ENCODE measurements around the gene ADAMTS3.

ADAMTS3 gene

DNA sequence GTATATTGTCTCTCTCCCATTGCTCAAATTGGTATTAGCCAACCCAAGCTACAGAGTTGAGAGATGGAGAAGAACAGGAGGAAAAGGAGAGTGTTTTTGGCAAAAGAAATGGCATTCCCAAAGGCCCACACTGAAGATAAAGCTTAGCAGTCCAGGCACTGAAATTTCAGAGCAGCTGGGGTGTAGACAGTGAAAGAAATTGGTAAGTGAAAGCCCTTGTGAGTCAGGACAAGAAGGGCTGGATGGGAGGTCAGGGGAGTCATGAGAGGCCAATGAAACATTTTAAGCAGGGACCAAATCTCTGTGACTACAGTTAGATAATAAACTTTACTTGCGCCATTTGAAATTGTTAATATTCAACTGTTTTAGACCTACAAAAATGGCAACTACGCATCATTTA, 177.7 kb downstream of the ADAMTS3 start:
- DNase-seq = no peak

GRCh38 chr4:72390409-72390808, 178.6 kb downstream of the ADAMTS3 start:
- no peak for DNase-seq

- DNase-seq = no peak
These were observed 180.5 kb downstream of the ADAMTS3 start for GRCh38 chr4:72388521-72388920.

DNA sequence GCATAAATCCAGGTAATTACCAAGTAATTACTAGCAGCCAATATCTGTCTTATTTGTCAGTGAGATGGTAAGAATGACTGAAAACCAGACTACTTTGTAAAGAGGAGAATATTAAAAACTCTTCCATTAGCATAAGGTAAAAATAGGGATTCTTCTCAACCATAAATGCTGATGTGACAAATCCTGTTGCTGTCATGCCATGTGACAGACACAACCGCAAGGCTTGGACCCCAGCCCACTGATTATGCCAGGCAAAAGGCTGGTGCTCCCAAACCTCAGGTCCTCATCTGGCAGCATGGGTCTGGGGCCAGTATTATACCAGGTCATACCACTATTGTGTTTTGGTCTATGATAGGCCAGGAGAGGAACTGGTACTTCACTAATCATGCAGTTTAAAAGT, 181.1 kb downstream of the ADAMTS3 start:
- DNase-seq = no peak

GRCh38 chr4:72383439-72383838, 185.6 kb downstream of the ADAMTS3 start:
- no peak for DNase-seq

DNA sequence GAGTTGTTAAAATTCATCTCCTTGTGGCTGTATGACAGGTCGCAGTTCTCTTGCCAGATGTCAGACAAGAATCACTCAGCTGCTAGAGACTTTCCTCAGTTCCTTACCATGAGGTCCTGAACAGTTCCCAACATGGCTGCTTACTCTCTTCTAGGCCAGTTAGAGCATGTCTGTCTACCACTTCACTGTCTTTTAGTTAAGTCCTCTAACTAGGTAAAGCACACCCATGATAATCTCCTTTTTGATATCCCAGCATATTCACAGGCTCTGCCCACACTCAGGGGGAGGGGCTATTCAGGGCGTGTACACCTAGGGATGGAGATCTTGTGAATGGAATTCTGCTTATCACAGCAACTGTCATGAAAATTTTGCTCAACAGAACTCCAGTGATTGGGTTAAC, 190.1 kb downstream of the ADAMTS3 start:
- no peak for DNase-seq

- DNase-seq = no peak
These were observed 191.4 kb downstream of the ADAMTS3 start for GRCh38 chr4:72377491-72378194.

GRCh38 chr4:72376901-72377300, 192.1 kb downstream of the ADAMTS3 start:
- no peak for DNase-seq

DNA sequence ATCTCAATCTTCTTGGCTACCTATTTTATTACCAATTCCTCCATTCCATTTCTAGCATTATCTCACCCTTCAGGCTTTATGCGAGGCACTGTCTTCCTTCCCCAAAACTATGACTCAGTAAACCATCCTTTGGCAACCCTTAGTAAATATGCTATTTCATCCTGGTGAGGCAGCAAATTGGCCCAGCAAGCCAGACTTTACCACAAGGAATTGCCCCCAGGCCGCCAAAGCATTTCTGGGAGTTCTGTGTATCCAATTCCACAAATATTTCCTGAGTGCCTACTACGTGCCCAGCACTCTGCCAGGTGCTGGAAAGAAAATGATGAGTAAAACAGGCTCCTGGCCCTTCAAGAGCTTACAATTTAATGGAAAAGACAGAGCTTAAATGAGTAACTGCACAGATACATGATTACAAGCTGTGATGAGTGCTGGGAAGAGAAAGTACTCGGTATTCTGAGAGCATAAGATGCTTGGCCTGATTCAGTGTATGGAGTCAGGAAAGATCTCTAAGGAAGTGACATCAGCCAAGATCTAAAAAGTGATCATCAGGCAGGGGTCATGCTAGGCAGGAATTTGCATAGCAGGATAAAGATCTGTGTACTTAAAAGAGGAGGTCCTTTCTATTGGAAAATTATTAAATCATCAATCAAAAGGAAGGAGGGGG, 193.8 kb downstream of the ADAMTS3 start:
- no peak for DNase-seq

DNA sequence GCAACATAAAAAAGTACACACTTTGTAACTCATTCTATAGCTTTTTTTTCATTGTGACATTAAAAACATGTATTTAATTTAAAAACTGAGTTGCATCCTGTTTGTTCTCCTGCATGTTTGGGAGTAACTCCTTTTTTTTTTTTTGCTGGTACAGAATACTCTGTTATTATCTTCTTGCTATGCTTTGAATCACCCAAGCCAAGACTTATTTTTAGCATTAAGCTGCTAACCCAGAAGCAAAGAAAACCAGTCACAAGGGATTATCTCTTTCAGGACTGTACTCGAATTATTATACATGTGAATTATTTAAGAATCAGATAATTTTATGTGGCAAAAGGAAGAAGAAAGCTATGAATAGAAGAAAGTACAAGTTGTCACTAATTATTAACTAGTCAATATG, 194.9 kb downstream of the ADAMTS3 start:
- no peak for DNase-seq

GRCh38 chr4:72366601-72367000, 202.4 kb downstream of the ADAMTS3 start:
- DNase-seq = no peak

DNA sequence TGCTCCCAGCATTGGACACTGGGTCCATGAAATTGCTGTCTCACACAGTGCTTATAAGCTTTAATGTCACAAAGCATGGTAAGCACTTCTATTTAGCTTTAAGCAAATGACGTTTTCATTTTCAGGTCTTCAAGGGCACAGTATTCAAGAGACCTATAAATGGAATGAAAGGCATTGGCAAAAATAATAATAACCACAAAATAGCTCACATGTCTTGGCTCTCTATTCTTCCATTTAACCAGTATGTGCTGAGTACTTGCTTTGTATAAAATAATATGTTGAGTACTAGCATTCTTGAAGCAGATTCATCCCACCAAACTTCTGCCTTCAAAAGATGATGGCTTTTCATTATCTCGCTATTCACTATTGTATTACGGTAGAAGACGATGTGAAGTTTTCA, 203.0 kb downstream of the ADAMTS3 start:
- no peak for DNase-seq

- DNase-seq = no peak
These were observed 204.0 kb downstream of the ADAMTS3 start for GRCh38 chr4:72365016-72365415.

DNA sequence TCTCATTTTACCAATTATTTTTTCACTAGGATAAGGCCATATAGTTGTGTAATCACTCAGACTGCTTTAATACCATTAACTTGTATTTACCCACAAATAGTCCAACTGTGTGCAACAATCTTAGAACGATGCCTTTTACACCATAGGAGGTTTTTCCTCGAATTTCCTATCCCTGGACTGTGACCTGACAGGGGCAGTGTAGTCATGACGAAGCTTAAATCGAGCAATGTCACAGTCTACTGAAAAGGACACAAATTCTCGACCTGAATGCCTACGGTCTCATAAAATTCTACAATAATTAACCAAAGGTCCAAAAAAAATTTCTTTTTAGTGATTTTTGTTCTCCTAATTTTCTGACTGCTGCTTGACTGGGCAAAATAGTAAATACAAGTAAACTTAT, 208.9 kb downstream of the ADAMTS3 start:
- no peak for DNase-seq

- no peak for DNase-seq
These were observed 210.5 kb downstream of the ADAMTS3 start for GRCh38 chr4:72358483-72358882.

- DNase-seq = no peak
These were observed 211.1 kb downstream of the ADAMTS3 start for GRCh38 chr4:72357908-72358307.

GRCh38 chr4:72352711-72353110, 216.3 kb downstream of the ADAMTS3 start:
- DNase-seq = no peak

- no peak for DNase-seq
These were observed 217.5 kb downstream of the ADAMTS3 start for GRCh38 chr4:72351521-72351920.

- DNase-seq = no peak
These were observed 220.3 kb downstream of the ADAMTS3 start for GRCh38 chr4:72348701-72349100.

GRCh38 chr4:72344418-72344817, 224.6 kb downstream of the ADAMTS3 start:
- DNase-seq = no peak

GRCh38 chr4:72341432-72341820, 227.6 kb downstream of the ADAMTS3 start:
- no peak for DNase-seq

DNA sequence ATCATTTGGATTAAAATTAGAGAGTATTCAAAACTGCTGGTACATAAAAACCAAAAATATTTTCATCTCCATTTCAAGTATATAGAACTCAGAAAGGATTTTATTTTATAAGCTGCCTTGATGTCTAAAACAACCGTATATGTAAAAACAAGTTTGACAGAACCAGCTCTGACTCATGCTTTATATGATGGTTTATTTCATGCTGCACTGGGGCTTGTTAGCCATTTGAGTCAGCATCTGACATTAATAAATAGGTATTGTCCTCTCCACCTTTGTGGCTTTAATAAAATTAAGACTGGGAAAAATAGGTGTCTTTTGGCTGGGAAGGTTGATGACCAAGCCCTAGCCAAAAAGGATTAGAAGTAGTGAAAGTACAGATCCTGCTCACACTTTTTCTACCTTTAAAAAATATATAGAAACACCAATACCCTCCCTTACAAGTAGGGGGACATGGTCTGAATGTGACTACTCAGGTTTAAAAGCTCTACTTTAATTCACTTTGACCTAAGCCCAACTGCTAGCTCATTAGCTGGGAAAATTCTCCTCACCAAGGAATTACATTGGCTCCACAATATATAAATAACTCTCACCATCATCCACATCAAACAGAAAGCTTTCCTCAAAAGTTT, 228.1 kb downstream of the ADAMTS3 start:
- DNase-seq = no peak

DNA sequence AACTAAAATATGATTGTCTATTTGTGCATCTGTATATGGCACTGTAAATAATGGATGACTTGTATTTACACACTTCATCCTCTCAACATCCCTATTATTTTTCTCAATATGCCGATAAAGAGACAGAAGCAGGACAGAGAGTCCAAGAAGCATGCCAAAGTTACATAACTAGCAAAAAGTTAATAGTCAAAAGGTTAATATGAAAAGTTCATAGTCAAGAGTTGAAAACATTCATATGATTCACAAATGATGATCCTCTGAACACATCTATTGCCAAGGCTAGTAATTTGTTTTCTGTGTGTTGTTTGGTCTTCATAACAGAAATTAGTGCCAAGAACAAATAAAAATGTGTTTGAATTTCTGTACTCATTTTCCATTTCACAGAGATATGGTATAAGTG, 231.0 kb downstream of the ADAMTS3 start:
- no peak for DNase-seq

GRCh38 chr4:72330381-72330780, 238.6 kb downstream of the ADAMTS3 start:
- DNase-seq = no peak
